ENCODE data around the gene MRPS6.

GRCh38 chr21:34075760-34076660 is 2.6 kb downstream of the MRPS6 start:
- TF ChIP-seq, protein P1, sequence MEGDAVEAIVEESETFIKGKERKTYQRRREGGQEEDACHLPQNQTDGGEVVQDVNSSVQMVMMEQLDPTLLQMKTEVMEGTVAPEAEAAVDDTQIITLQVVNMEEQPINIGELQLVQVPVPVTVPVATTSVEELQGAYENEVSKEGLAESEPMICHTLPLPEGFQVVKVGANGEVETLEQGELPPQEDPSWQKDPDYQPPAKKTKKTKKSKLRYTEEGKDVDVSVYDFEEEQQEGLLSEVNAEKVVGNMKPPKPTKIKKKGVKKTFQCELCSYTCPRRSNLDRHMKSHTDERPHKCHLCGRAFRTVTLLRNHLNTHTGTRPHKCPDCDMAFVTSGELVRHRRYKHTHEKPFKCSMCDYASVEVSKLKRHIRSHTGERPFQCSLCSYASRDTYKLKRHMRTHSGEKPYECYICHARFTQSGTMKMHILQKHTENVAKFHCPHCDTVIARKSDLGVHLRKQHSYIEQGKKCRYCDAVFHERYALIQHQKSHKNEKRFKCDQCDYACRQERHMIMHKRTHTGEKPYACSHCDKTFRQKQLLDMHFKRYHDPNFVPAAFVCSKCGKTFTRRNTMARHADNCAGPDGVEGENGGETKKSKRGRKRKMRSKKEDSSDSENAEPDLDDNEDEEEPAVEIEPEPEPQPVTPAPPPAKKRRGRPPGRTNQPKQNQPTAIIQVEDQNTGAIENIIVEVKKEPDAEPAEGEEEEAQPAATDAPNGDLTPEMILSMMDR (conservative IDR thresholded peaks at IDR 0.05 in 1 of 2, IDR thresholded peaks at IDR 0.05 in 1 of 2; ENCODE audit: extremely low read depth in 1 of 2, insufficient read depth in 1 of 2, low read depth in 1 of 2, low read length in 2 of 2), result no peak
- no peak for TF ChIP-seq EZH2 (IDR thresholded peaks at IDR 0.05; ENCODE audit: borderline replicate concordance, low read length)
